ENCODE data around the gene SKI. TPM values are rescaled to one million over a fixed set of nuclear protein-coding genes. Genes with fewer than 3 reads are reported as not detected.
"Not testable (repeated sequence)": the region's sequence is repeated elsewhere in the genome, so short reads cannot be mapped to it uniquely, and the experiment has no call there.

The SKI gene
- total RNA-seq, 1 experiment from 2014 or later = 28.3 TPM

DNA sequence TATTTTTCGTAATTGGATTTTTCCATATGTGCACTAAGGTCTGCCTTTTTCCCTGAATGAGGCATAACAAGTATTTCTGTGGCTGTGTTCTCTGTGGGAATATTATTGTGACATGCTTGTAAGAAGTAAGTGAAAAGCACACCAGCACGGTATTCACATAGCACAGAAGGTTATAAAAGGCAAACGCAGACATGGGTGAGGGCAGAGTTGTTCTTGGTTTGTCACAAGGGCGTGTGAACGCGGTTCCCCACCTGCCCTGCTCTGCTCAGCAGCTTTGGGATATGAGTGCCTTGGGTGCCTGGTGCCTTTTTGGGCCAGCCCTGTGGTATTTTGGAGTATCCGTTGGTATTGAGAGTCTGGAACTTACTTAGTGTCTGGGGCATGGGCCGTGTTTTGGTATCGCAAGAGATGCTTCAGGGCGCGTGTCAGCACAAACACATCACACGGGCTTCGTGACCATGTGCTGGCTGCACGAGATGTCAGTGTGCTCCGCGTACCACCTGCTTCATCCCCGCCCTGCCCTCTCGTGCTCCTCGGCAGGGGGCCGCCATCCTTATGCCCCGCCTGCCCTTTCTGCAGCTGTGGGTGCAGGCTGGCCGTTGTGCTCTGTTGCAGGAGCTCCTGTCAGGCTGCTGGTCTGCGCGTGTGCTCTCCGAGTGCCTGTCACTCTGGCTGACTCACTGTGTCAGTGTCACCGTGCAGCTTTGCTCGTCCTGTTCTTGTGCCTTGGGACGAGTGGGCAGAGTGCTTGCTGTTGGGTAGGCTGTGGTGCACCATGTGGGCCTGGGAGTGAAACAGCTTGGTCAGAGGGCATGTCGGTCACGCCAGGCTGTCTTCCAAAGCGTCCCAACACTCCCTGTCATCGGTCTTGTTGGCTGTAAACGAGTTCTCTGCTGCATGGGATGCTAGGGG, 15.0 kb downstream of the SKI start:
- BruUV-seq (replicated peaks) = no TSS peak
- H3K36me3 ChIP-seq (ENCODE audit: low read depth, low read length) = no peaks in the 10 kb centered on the region
- no peaks in the 10 kb centered on the region for H3K9me3 ChIP-seq (ENCODE audit: low read length)
- intact Hi-C loops (cut with micrococcal nuclease) = no loop called here
- DNase-seq (no peak), ATAC-seq (no peak)
- no peaks in the 10 kb centered on the region for H3F3A ChIP-seq (ENCODE audit: low read length, unreplicated experiment)
- H3K4me2 ChIP-seq (ENCODE audit: low read length) = no peak overlapping the region
- no peak overlapping the region for H3K9ac ChIP-seq (ENCODE audit: low read length)
- peaks cover 63% of the 10 kb centered on the region for H4K20me1 ChIP-seq (ENCODE audit: low read length)
- POLR2A ChIA-PET (ENCODE audit: unreplicated experiment) = no interaction called here
- peaks cover 14% of the 10 kb centered on the region for H3K4me1 ChIP-seq (ENCODE audit: insufficient read depth, low read length)
- no peak for TF ChIP-seq CTCF (conservative IDR thresholded peaks at IDR 0.05; ENCODE audit: low read depth, low read length)
- no peak for TF ChIP-seq EZH2 (IDR thresholded peaks at IDR 0.05; ENCODE audit: low read length, unreplicated experiment)
- H3K4me3 ChIP-seq (ENCODE audit: low read length) = no peak overlapping the region
- no peak overlapping the region for H3K27ac ChIP-seq (ENCODE audit: low read length)
- CTCF ChIA-PET = no interaction called here
- peaks cover 100% of the 10 kb centered on the region for H3K79me2 ChIP-seq (ENCODE audit: low read length)
- H2AFZ ChIP-seq (ENCODE audit: low read length) = no peak overlapping the region
- no peaks in the 10 kb centered on the region for H3K27me3 ChIP-seq (ENCODE audit: low read length)
- H3K9me2 ChIP-seq (replicated peaks; ENCODE audit: low read length) = no peaks in the 10 kb centered on the region

GRCh38 chr1:2247045-2247394, 18.9 kb downstream of the SKI start:
- H3K27me3 ChIP-seq (ENCODE audit: low read length); H3F3A ChIP-seq (ENCODE audit: low read length, unreplicated experiment); H3K36me3 ChIP-seq (ENCODE audit: low read depth, low read length); H3K9ac ChIP-seq (ENCODE audit: low read length); H2AFZ ChIP-seq (ENCODE audit: low read length); H3K9me2 ChIP-seq (replicated peaks; ENCODE audit: low read length); H3K4me3 ChIP-seq (ENCODE audit: low read length); BruUV-seq (replicated peaks); H3K9me3 ChIP-seq (ENCODE audit: low read length); CTCF ChIA-PET; DNase-seq; ATAC-seq; POLR2A ChIA-PET (ENCODE audit: unreplicated experiment); H3K27ac ChIP-seq (ENCODE audit: low read length): not testable (repeated sequence)
- intact Hi-C loops (cut with micrococcal nuclease) = loop anchor here (5.0 kb wide), 1 partner anchor 65 kb away; no protein-coding TSS in a partner anchor
- H4K20me1 ChIP-seq (ENCODE audit: low read length) = peaks cover 65% of the 10 kb centered on the region
- H3K4me2 ChIP-seq (ENCODE audit: low read length) = peak overlapping the region; percentile 78; the same call in 1 of the 2 replicates
- peaks cover 14% of the 10 kb centered on the region for H3K4me1 ChIP-seq (ENCODE audit: insufficient read depth, low read length)
- H3K79me2 ChIP-seq (ENCODE audit: low read length) = peaks cover 100% of the 10 kb centered on the region

DNA sequence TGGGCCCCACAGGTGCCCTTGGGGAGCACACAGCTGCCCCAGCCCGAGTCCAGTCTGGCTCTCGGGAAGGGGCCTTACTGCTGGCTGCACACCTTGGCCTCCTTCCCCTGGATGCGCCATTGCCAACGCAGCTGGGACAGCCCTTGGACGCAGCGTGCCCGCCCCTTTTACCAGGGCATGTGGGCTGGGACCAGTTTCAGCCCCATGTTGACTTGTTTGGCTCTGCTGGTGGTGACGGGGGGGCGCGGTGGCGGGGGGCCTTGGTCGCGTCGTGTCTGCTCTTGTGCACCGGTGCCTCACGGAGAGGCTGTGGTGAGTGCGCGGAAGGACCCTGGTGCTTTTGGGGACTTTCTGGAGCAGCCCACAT, 19.6 kb downstream of the SKI start:
- no TSS peak for BruUV-seq (replicated peaks)
- CTCF ChIA-PET = no interaction called here
- intact Hi-C loops (cut with micrococcal nuclease) = loop anchor here (5.0 kb wide), 1 partner anchor 65 kb away; no protein-coding TSS in a partner anchor

More for the DNA sequence above, 19.6 kb downstream of the SKI start:
- ATAC-seq (no peak), DNase-seq (no peak)
- Histone ChIP-seq H3K9me2 (replicated peaks; ENCODE audit: low read length) (no peaks in the 10 kb centered on the region), H3K79me2 (ENCODE audit: low read length) (peaks cover 100% of the 10 kb centered on the region), H3K27ac (ENCODE audit: low read length) (no peak overlapping the region), H3F3A (ENCODE audit: low read length, unreplicated experiment) (no peaks in the 10 kb centered on the region), H3K9me3 (ENCODE audit: low read length) (no peaks in the 10 kb centered on the region), H3K9ac (ENCODE audit: low read length) (no peak overlapping the region), H3K36me3 (ENCODE audit: low read depth, low read length) (no peaks in the 10 kb centered on the region), H3K4me2 (ENCODE audit: low read length) (no peak overlapping the region), H3K4me1 (ENCODE audit: insufficient read depth, low read length) (peaks cover 14% of the 10 kb centered on the region), H2AFZ (ENCODE audit: low read length) (no peak overlapping the region), H3K27me3 (ENCODE audit: low read length) (no peaks in the 10 kb centered on the region), H3K4me3 (ENCODE audit: low read length) (no peak overlapping the region), H4K20me1 (ENCODE audit: low read length) (peaks cover 62% of the 10 kb centered on the region)
- no peak for TF ChIP-seq EZH2phosphoT487 (IDR thresholded peaks at IDR 0.05; ENCODE audit: borderline replicate concordance, low read length)
- no peak for TF ChIP-seq EZH2 (IDR thresholded peaks at IDR 0.05; ENCODE audit: low read length, unreplicated experiment)
- no peak for TF ChIP-seq CTCF (conservative IDR thresholded peaks at IDR 0.05; ENCODE audit: low read depth, low read length)
- POLR2A ChIA-PET (ENCODE audit: unreplicated experiment) = no interaction called here
